ENCODE measurements around the gene SDC3. TPM values are rescaled to one million over a fixed set of nuclear protein-coding genes. Genes with fewer than 3 reads are reported as not detected.
"Not testable (repeated sequence)": the region's sequence is repeated elsewhere in the genome, so short reads cannot be mapped to it uniquely, and the experiment has no call there.

SDC3 gene
- total RNA-seq, 4 donors from 2014 or later = 44.1 to 101 (median 56.5) TPM

DNA sequence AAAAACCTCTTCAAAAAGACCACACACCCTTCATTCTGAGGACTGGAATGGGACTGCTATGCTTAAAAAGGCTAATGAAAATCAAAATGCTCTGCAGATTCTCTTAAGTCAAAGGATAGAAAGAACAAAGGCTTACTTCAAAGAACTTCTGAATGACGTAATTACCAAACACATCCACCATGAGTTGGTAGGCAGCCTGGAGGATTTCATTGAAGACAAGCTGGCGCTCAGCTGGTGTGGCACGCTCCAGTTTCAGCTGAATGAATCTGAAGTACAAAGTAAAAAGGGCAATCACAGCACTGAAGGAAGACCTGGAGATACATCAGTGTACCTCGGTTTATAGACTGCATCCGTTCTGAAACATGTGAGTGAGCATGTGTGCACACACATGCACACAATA is 43.5 kb upstream of the SDC3 start:
- H3K27ac ChIP-seq (replicated peaks in 1 of 4) = no peak overlapping the region

DNA sequence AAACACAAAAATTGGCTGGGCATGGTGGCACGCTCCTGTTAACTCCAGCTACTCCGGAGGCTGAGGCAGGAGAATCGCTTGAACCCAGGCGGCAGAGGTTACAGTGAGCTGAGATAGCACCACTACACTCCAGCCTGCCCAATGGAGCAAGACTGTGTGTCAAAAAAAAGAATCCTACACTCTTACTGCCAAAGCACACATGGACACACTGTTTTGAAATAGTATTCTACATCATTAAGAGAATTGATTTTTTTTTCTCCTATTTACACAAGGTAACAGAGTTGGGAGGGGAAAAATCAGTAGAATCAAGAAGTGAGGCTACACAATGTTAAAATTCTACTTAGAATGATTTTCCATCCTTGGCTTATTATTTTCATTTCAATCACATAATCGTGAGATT is 42.1 kb upstream of the SDC3 start:
- no peak overlapping the region for H3K4me3 ChIP-seq
- H3K9me3 ChIP-seq = no peaks in the 10 kb centered on the region
- no peaks in the 10 kb centered on the region for H3K27me3 ChIP-seq
- 97% methylated on average over 5 of the region's 5 CpGs for WGBS
- no peak overlapping the region for H3K27ac ChIP-seq (replicated peaks in 1 of 4)
- H3K36me3 ChIP-seq = peaks cover 48 to 85% (median 75%) of the 10 kb centered on the region in 4 donors
- intact Hi-C loops (cut with DNase I) = no loop called here
- H3K4me1 ChIP-seq = peaks cover 0 to 3% (median under 1%) of the 10 kb centered on the region in 4 donors
- TF ChIP-seq EP300 (IDR thresholded peaks at IDR 0.05) (no peak), POLR2A (IDR thresholded peaks at IDR 0.05; ENCODE audit: low read depth) (no peak), POLR2AphosphoS5 (IDR thresholded peaks at IDR 0.05) (no peak)
- TF ChIP-seq, protein P1, sequence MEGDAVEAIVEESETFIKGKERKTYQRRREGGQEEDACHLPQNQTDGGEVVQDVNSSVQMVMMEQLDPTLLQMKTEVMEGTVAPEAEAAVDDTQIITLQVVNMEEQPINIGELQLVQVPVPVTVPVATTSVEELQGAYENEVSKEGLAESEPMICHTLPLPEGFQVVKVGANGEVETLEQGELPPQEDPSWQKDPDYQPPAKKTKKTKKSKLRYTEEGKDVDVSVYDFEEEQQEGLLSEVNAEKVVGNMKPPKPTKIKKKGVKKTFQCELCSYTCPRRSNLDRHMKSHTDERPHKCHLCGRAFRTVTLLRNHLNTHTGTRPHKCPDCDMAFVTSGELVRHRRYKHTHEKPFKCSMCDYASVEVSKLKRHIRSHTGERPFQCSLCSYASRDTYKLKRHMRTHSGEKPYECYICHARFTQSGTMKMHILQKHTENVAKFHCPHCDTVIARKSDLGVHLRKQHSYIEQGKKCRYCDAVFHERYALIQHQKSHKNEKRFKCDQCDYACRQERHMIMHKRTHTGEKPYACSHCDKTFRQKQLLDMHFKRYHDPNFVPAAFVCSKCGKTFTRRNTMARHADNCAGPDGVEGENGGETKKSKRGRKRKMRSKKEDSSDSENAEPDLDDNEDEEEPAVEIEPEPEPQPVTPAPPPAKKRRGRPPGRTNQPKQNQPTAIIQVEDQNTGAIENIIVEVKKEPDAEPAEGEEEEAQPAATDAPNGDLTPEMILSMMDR (IDR thresholded peaks at IDR 0.05) = no peak
- no peak for DNase-seq (ENCODE audit: extremely low spot score)

More for the DNA sequence above, 43.5 kb upstream of the SDC3 start:
- intact Hi-C loops (cut with DNase I) = no loop called here
- Histone ChIP-seq H3K4me1 (peaks cover 0 to 9% (median 6%) of the 10 kb centered on the region in 4 donors), H3K9me3 (no peaks in the 10 kb centered on the region), H3K36me3 (peaks cover 47 to 86% (median 69%) of the 10 kb centered on the region in 4 donors), H3K27me3 (no peaks in the 10 kb centered on the region), H3K4me3 (no peak overlapping the region)
- WGBS = 90% methylated on average over 5 of the region's 5 CpGs
- DNase-seq (ENCODE audit: extremely low spot score) = no peak
- TF ChIP-seq POLR2AphosphoS5 (IDR thresholded peaks at IDR 0.05) (no peak), POLR2A (IDR thresholded peaks at IDR 0.05; ENCODE audit: low read depth) (no peak), EP300 (IDR thresholded peaks at IDR 0.05) (no peak)
- TF ChIP-seq, protein P1 (IDR thresholded peaks at IDR 0.05) = no peak

DNA sequence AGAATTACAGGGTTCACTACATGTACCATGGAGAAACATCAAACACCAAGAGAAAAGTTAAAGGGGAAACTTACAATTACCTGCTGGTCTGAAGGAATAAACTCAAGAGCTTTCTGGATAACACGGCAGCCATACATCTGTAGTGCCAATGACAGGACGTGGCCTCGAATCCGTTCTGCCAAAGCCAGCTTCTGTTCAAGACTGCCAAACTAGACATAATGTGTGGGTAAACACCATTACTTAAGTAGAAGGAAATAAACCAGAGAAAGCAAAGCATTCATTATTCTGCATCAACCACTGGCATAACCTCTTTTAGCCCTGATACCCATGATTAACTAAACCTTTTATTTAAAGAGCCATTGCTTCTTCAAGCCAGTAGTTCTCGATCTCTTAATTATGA is 41.5 kb upstream of the SDC3 start:
- Histone ChIP-seq H3K36me3 (peaks cover 55 to 91% (median 81%) of the 10 kb centered on the region in 4 donors), H3K4me3 (no peak overlapping the region), H3K9me3 (no peaks in the 10 kb centered on the region), H3K4me1 (no peaks in the 10 kb centered on the region), H3K27me3 (no peaks in the 10 kb centered on the region), H3K27ac (replicated peaks in 1 of 4) (no peak overlapping the region)
- WGBS = 93% methylated on average over 5 of the region's 5 CpGs
- intact Hi-C loops (cut with DNase I) = no loop called here
- TF ChIP-seq EP300 (IDR thresholded peaks at IDR 0.05) (no peak), POLR2AphosphoS5 (IDR thresholded peaks at IDR 0.05) (no peak), POLR2A (IDR thresholded peaks at IDR 0.05; ENCODE audit: low read depth) (no peak)
- TF ChIP-seq, protein P1 (IDR thresholded peaks at IDR 0.05) = no peak
- DNase-seq (ENCODE audit: extremely low spot score) = no peak

DNA sequence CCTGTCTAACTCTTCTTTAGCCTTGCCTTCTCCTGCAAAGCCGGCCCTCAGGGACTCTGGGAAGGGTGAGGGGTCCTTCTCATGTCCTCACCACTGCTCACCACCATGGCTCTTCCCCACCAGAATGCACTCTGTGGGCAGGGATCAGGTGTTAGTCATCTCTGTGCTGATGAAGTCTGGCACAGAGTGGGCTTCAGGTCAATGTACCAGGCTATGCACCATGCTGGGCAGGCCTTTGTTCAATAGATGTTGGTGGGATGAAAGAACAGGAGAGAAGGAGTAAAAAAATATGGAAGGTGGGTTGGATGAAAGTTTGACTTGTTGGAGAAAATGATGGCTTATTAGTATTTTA is 40.9 kb upstream of the SDC3 start:
- H3K36me3 ChIP-seq = peaks cover 57 to 92% (median 82%) of the 10 kb centered on the region in 4 donors
- H3K27ac ChIP-seq (replicated peaks in 1 of 4); H3K4me1 ChIP-seq; DNase-seq (ENCODE audit: extremely low spot score); H3K9me3 ChIP-seq; H3K27me3 ChIP-seq; H3K4me3 ChIP-seq; intact Hi-C loops (cut with DNase I): not testable (repeated sequence)
- WGBS = 100% methylated on average over 1 of the region's 1 CpG

DNA sequence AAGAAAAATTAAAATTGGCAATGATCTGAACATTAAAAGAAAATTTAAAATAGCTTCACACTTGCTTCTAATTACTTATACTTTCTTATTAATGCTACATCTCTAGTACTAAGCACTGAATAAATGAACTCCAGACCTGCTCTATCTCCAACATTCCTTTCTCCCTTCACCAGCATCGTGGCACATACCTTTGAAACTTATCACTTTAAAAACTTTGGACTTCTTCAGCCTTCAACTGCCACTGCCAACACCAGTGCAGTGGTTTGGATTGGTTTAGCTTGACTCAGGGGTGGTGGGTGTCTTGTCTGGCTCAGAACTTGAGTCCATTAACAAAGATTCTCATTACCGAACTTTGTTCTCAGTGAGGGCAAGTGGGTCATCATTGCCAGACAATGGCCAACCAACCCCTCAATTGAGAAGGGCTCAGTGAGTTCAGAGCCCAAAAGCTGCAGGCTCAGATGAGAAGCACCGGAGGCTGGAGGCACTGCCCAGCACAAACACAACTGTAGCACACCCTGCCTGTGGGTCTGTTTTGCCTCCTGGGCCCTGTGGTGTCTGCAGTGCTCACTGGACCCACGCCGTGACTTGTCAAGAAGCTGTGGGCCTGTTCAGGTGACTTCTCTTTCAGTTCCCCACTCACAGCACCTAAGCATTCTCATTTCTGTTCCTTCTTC is 40.4 kb upstream of the SDC3 start:
- H3K36me3 ChIP-seq = peaks cover 52 to 92% (median 81%) of the 10 kb centered on the region in 4 donors
- intact Hi-C loops (cut with DNase I); H3K27me3 ChIP-seq; H3K9me3 ChIP-seq; H3K4me3 ChIP-seq; H3K27ac ChIP-seq (replicated peaks in 1 of 4); DNase-seq (ENCODE audit: extremely low spot score); H3K4me1 ChIP-seq: not testable (repeated sequence)
- WGBS = 91% methylated on average over 2 of the region's 5 CpGs

DNA sequence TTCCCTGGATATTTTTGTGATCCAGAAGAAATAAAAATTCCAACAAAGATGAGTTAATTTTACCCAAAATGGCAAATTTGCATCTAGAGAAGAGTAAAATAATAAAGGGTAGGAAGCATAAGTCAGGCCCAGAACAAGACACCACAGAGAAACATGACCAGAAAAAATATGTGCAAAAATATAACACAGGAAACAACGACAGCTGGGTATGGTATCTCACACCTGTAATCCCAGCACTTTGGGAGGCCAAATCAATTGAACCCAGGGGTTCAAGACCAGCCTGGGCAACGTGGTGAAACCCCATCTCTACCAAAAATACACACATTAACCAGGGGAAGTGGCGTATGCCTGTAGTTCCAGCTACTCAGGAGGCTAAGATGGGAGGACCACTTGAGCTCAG is 39.7 kb upstream of the SDC3 start:
- H3K27me3 ChIP-seq = no peaks in the 10 kb centered on the region
- TF ChIP-seq, protein P1 (IDR thresholded peaks at IDR 0.05) = no peak
- TF ChIP-seq POLR2A (IDR thresholded peaks at IDR 0.05; ENCODE audit: low read depth) (no peak), EP300 (IDR thresholded peaks at IDR 0.05) (no peak), POLR2AphosphoS5 (IDR thresholded peaks at IDR 0.05) (no peak)
- DNase-seq (ENCODE audit: extremely low spot score) = no peak
- H3K4me3 ChIP-seq = no peak overlapping the region
- peaks cover 46 to 92% (median 78%) of the 10 kb centered on the region in 4 donors for H3K36me3 ChIP-seq
- H3K27ac ChIP-seq (replicated peaks in 1 of 4) = no peak overlapping the region
- no peaks in the 10 kb centered on the region for H3K9me3 ChIP-seq
- WGBS = 95% methylated on average over 3 of the region's 3 CpGs
- no peaks in the 10 kb centered on the region for H3K4me1 ChIP-seq
- intact Hi-C loops (cut with DNase I) = no loop called here

All from esophagus muscularis mucosa (tissue), 4 donors.